ENCODE data around the gene DDX10.

DNA sequence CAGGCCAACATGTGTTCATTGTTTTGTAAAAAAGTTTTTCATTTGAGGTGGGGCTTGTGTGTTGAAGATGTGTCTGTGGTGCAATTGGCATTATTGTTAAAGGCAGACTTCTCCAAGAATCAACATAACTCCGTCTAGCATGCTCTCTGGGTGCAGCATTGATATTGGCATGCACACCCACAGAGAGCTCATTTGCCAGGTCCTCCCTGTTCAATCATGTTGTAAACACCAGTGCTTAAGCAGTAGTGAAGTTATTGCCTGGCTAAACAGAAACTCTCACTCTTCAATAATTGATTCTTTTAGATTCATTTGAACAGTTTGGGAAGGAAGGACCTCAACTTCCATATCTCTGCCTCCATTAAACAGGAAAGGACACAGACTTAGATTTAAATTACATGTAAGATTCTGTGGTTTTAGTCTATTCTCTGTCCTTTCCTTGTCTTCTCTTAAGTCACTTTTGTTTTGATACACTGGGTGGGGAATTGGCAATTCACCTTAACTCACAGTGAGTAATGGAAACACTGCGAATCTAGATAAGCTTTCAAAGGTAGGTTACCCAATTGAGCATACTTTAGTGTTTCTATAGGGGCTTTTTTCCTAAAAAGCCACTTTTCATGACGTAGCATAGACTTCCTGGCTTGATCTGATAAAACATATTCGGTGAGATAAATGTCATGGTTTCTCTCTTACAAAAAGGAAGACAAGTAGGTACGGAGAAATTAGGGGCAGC lies 40.5 kb upstream of the DDX10 start:
- TF ChIP-seq, protein P1, sequence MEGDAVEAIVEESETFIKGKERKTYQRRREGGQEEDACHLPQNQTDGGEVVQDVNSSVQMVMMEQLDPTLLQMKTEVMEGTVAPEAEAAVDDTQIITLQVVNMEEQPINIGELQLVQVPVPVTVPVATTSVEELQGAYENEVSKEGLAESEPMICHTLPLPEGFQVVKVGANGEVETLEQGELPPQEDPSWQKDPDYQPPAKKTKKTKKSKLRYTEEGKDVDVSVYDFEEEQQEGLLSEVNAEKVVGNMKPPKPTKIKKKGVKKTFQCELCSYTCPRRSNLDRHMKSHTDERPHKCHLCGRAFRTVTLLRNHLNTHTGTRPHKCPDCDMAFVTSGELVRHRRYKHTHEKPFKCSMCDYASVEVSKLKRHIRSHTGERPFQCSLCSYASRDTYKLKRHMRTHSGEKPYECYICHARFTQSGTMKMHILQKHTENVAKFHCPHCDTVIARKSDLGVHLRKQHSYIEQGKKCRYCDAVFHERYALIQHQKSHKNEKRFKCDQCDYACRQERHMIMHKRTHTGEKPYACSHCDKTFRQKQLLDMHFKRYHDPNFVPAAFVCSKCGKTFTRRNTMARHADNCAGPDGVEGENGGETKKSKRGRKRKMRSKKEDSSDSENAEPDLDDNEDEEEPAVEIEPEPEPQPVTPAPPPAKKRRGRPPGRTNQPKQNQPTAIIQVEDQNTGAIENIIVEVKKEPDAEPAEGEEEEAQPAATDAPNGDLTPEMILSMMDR (IDR thresholded peaks at IDR 0.05; ENCODE audit: borderline replicate concordance, extremely low read depth, low read length, poor library complexity, severe bottlenecking), result no peak
- TF ChIP-seq EZH2 (IDR thresholded peaks at IDR 0.05; ENCODE audit: borderline replicate concordance, low read depth, low read length, severe bottlenecking), result no peak
